K562 (cell line): ENCODE measurements around the gene CCDC106. TPM values are rescaled to one million over a fixed set of nuclear protein-coding genes. Genes with fewer than 3 reads are reported as not detected.

Experiments
- ATAC-seq: fragments of 200-7000 bp; cut with Tn5 transposase; 3 replicates; pipeline ENCODE4 v1.9.1; 2020; ENCODE audit warnings: moderate library complexity
- BruUV-seq: library from RNA; stranded (reverse); fragments of 400-500 nt; replicated peaks from 2 replicates; lab custom pipeline; 2021; lab: Mats Ljungman, UMichigan
- CTCF ChIA-PET: fragments of 300-600 bp; formaldehyde crosslinking; extraction: SDS; loops from one replicate; lab custom pipeline; 2021; ENCODE audit warnings: low intra/inter-chr PET ratio; lab: Yijun Ruan, JAX
- POLR2A ChIA-PET: fragments of 300-600, 350-650 bp; sonication (Branson Sonifier 250); formaldehyde crosslinking; extraction: SDS; loops from one replicate; lab custom pipeline; 2021; ENCODE audit warnings: antibody characterized with exemption, inconsistent platforms; lab: Yijun Ruan, JAX
- DNase-seq, 4 experiments: peaks; one replicate each; pipeline versions ENCODE4 v3.0.0 to v3.0.0-alpha.2; 2011 to 2018; ENCODE audit warnings: low spot score in 3 of 4, mixed read lengths in 3 of 4; ENCODE audit errors: extremely low read depth in 1 of 4
- FAIRE-seq: peaks from 2 replicates; lab custom pipeline; 2011; peaks lifted over from hg19 to GRCh38; lab: Jason Lieb, UNC
- H2AFZ ChIP-seq: 2 replicates; pipeline ENCODE4 v1.6.0; 2011; ENCODE audit warnings: low read depth, low read length, control low read depth, inconsistent platforms
- H3K27ac ChIP-seq: fragments of 200-600 bp; 3 replicates; pipeline ENCODE4 v1.8.0; 2011; ENCODE audit warnings: low read depth, mild to moderate bottlenecking, control low read depth, inconsistent platforms, low read length, moderate library complexity, mixed read lengths; ENCODE audit errors: extremely low read depth
- H3K27me3 ChIP-seq, 2 experiments: fragments of 300-600 bp in 1 of 2; 2 replicates in 1 of 2; 3 replicates in 1 of 2; pipeline versions ENCODE4 v1.6.0 to v1.8.0; 2011; ENCODE audit warnings: inconsistent platforms in 2 of 2, low read length in 2 of 2, mild to moderate bottlenecking in 1 of 2, mixed read lengths in 1 of 2, moderate library complexity in 1 of 2; ENCODE audit not compliant: control insufficient read depth in 2 of 2, insufficient read depth in 2 of 2
- H3K36me3 ChIP-seq: fragments of 300-600 bp; 3 replicates; pipeline ENCODE4 v1.8.0; 2011; ENCODE audit warnings: mild to moderate bottlenecking, low read length, inconsistent platforms; ENCODE audit not compliant: control insufficient read depth, insufficient read depth
- H3K4me1 ChIP-seq, 2 experiments: fragments of 200-600 bp in 1 of 2; replicated peaks in 1 of 2; 2 replicates in 1 of 2; 3 replicates in 1 of 2; pipeline versions ENCODE4 v1.5.1 to v1.8.0; 2011; ENCODE audit warnings: inconsistent platforms in 2 of 2, low read length in 2 of 2, mild to moderate bottlenecking in 1 of 2, mixed read lengths in 1 of 2, moderate library complexity in 1 of 2; ENCODE audit not compliant: control insufficient read depth in 2 of 2, insufficient read depth in 2 of 2
- H3K4me2 ChIP-seq: 2 replicates; pipeline ENCODE4 v1.6.1; 2011; ENCODE audit warnings: low read length, control low read depth, inconsistent platforms, mixed read lengths; ENCODE audit not compliant: insufficient read depth
- H3K4me3 ChIP-seq: fragments of 200-600 bp; sonication (generic), shearing (Covaris generic); 2 replicates; pipeline ENCODE4 v1.5.1; 2016; ENCODE audit warnings: control low read depth, inconsistent platforms
- H3K79me2 ChIP-seq: fragments of 200-600 bp; 3 replicates; pipeline ENCODE4 v1.8.0; 2011; ENCODE audit warnings: low read length, inconsistent platforms; ENCODE audit not compliant: control insufficient read depth, insufficient read depth
- H3K9ac ChIP-seq, 2 experiments: 2 replicates each; pipeline versions ENCODE4 v1.6.0 to v1.6.1; 2011; ENCODE audit warnings: low read depth in 2 of 2, low read length in 2 of 2, control low read depth in 1 of 2, inconsistent platforms in 1 of 2, mild to moderate bottlenecking in 1 of 2, mixed read lengths in 1 of 2; ENCODE audit not compliant: insufficient read depth in 1 of 2
- H3K9me1 ChIP-seq: one replicate; pipeline ENCODE4 v1.6.0; 2011; ENCODE audit warnings: inconsistent platforms, mild to moderate bottlenecking, low read length, moderate library complexity; ENCODE audit not compliant: control insufficient read depth, insufficient read depth
- H3K9me3 ChIP-seq: replicated peaks from 2 replicates; pipeline ENCODE4 v1.5.1; 2011; ENCODE audit warnings: low read depth, low read length, inconsistent platforms; ENCODE audit not compliant: control insufficient read depth, insufficient read depth
- H4K20me1 ChIP-seq: replicated peaks from 2 replicates; pipeline ENCODE4 v1.6.1; 2011; ENCODE audit warnings: low read length, inconsistent platforms, mixed read lengths; ENCODE audit not compliant: control insufficient read depth, insufficient read depth
- ESRRA ChIP-seq: fragments of 450-650 bp; IDR thresholded peaks from 2 replicates; pipeline ENCODE4 v1.6.1; 2014; ENCODE audit warnings: low read depth, mild to moderate bottlenecking, moderate library complexity, borderline replicate concordance
- JUND ChIP-seq, 2 experiments: IDR thresholded peaks; 2 replicates in 1 of 2; 3 replicates in 1 of 2; pipeline ENCODE4 v1.6.1; 2011; ENCODE audit warnings: borderline replicate concordance in 2 of 2, low read depth in 2 of 2, low read length in 2 of 2, improper control_type of control experiment in 1 of 2, missing biosample characterization in 1 of 2, missing genetic modification characterization in 1 of 2, missing genetic modification reagents in 1 of 2
- NUFIP1 ChIP-seq: fragments of 450-650 bp; IDR thresholded peaks from 2 replicates; pipeline ENCODE4 v1.6.1; 2018; ENCODE audit not compliant: partially characterized antibody
- POLR2H ChIP-seq: IDR thresholded peaks from 2 replicates; pipeline ENCODE4 v1.6.1; 2016; ENCODE audit warnings: missing genetic modification characterization, low read depth, mild to moderate bottlenecking, control low read depth, missing compliant biosample characterization, moderate library complexity
- RAD21 ChIP-seq, 2 experiments: fragments of 250-450 bp in 1 of 2; fragments of 450-650 bp in 1 of 2; sonication (Bioruptor Pico) in 1 of 2; formaldehyde crosslinking in 1 of 2; IDR thresholded peaks in 1 of 2; conservative IDR thresholded peaks in 1 of 2; 2 replicates each; pipeline versions ENCODE4 v1.4.0 to v1.8.0; 2020 to 2022; ENCODE audit warnings: mild to moderate bottlenecking in 2 of 2, moderate library complexity in 1 of 2
- ZFP36 ChIP-seq: fragments of 150-350 bp; IDR thresholded peaks from 2 replicates; pipeline ENCODE4 v1.6.1; 2018; ENCODE audit warnings: low read length, low read depth; ENCODE audit not compliant: partially characterized antibody
- ZNF224 ChIP-seq: sonication (generic); formaldehyde crosslinking; IDR thresholded peaks from 2 replicates; pipeline ENCODE4 v1.8.0; 2022; ENCODE audit warnings: mild to moderate bottlenecking, missing genetic modification reagents
- ZSCAN29 ChIP-seq: fragments of 450-650 bp; IDR thresholded peaks from 2 replicates; pipeline ENCODE4 v1.6.1; 2017
- WGBS: fragments of 100-300 bp; shearing (Covaris generic); methylation state at CpG from one replicate; pipeline ENCODE4 v1.1.6; 2016; ENCODE audit warnings: low coverage, mixed read lengths; ENCODE audit not compliant: insufficient coverage; ENCODE audit errors: missing lambda C conversion rate; 5-methylcytosine and 5-hydroxymethylcytosine counted together
- in situ Hi-C: fragments of 300-500 bp; cut with MboI; formaldehyde crosslinking; loops from 4 replicates; pipeline ENCODE4 v1.15.0; 2018; ENCODE audit warnings: inconsistent platforms, mixed read lengths
- intact Hi-C: fragments of 100-400 bp; cut with micrococcal nuclease; formaldehyde crosslinking; loops from 2 replicates; pipeline ENCODE4 v1.14.2; 2022
- polyA plus RNA-seq, 8 experiments: library from polyadenylated mRNA; depleted of rRNA in 4 of 8; stranded (reverse) in 5 of 8; unstranded in 3 of 8; fragments of >200 nt; fragmentation: Nextera tagmentation in 2 of 8; fragmentation: Illumina TruSeq in 1 of 8; extraction: Ambion mirVana in 2 of 8; extraction: Trizol in 1 of 8; gene quantifications; 2 replicates each; pipeline versions ENCODE4 v1.2.1 to v1.2.3, GENCODE V29; 2011 to 2014; ENCODE audit warnings: inconsistent platforms in 1 of 8, missing spikeins in 1 of 8
- total RNA-seq, 7 experiments: library from RNA; depleted of rRNA in 6 of 7; stranded (reverse); fragments of >200 nt in 6 of 7; fragmentation: Illumina TruSeq in 2 of 7; extraction: Trizol in 2 of 7; gene quantifications; 2 replicates each; pipeline versions ENCODE4 v1.2.1 to v1.2.3, GENCODE V29; 2011 to 2021; ENCODE audit warnings: low replicate concordance in 1 of 7
- TF ChIP-seq, protein P1 (sequence below): fragments of 450-650 bp; formaldehyde crosslinking; IDR thresholded peaks from 2 replicates; pipeline ENCODE4 v1.4.0; 2020; ENCODE audit warnings: mild to moderate bottlenecking, moderate library complexity
- TF ChIP-seq, protein P2 (sequence below): sonication (generic); formaldehyde crosslinking; IDR thresholded peaks from 2 replicates; pipeline ENCODE4 v1.8.0; 2022; ENCODE audit warnings: missing genetic modification reagents, mild to moderate bottlenecking, moderate library complexity, borderline replicate concordance
- TF ChIP-seq, protein P3 (sequence below): sonication (generic); formaldehyde crosslinking; IDR thresholded peaks from 2 replicates; pipeline ENCODE4 v1.8.1; 2023; ENCODE audit warnings: mild to moderate bottlenecking, missing genetic modification reagents, moderate library complexity
- TF ChIP-seq, protein P4 (sequence below): fragments of 250-450 bp; sonication (Bioruptor Pico); IDR thresholded peaks from 2 replicates; pipeline ENCODE4 v1.5.0; 2020; ENCODE audit warnings: mild to moderate bottlenecking, borderline replicate concordance

The CCDC106 gene
- total and polyA plus RNA-seq, 9 of the 15 experiments (the other 6 are each of a cell fraction or from before 2014, with no cell fraction given): 0.10 to 27.5 (median 15.0) TPM; not detected in 1

DNA sequence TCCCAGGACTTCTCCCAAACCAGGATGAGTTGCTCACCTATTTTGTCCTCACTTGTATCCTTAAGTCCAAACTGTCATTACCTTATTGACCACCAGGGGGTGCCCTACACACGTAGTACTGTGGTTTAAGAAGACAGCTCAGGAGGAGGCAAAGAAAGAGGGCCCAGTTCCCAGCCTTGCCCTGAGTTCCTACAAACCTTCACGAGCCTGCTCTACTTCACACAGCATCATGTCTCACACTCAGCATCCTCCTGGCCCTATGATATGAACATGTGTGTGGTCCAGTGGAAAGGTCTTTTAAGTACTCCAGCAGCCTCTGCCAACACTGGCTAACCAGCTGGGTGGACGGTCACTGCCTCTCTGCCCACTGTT lies 15.6 kb upstream of the CCDC106 start:
- Histone ChIP-seq H3K4me1 (peaks cover 13 to 22% of the 10 kb centered on the region in 2 experiments), H2AFZ (peak overlapping the region; percentile 86), H3K9ac (no peak overlapping the region), H3K27me3 (no peaks in the 10 kb centered on the region), H3K9me1 (no peaks in the 10 kb centered on the region), H3K4me2 (peak overlapping the region; percentile 21; the same call in 1 of the 2 replicates), H3K4me3 (no peak overlapping the region), H4K20me1 (no peaks in the 10 kb centered on the region), H3K27ac (no peak overlapping the region), H3K9me3 (0 out of 2 replicates have a peak, but pooled peaks cover 2% of the 10 kb centered on the region), H3K36me3 (no peaks in the 10 kb centered on the region), H3K79me2 (peaks cover 23% of the 10 kb centered on the region)
- peak; percentile 91 for FAIRE-seq
- peak; percentile 54 to 95 (median 60) for DNase-seq
- BruUV-seq: no TSS peak
- intact Hi-C loops: loop anchor here (1.0 to 10.0 kb wide), 2 partner anchors 177 to 488 kb away; partner anchors contain the start of gene TNNT1
- ChIA-PET POLR2A (interaction anchor here (0.5 to 2.0 kb wide), 5 partner anchors 8 to 683 kb away, joined by 3 to 12 read pairs (median 3); partner anchors contain the start of genes ZNF784 and ZNF865), CTCF (interaction anchor here (0.5 to 3.3 kb wide), 9 partner anchors 21 to 539 kb away, joined by 3 to 73 read pairs (median 5); partner anchors contain the start of genes U2AF2 and ZNF865)
- in situ Hi-C loops: loop anchor here (10.0 to 25.0 kb wide), 3 partner anchors 495 to 758 kb away; partner anchors contain the start of genes FCAR, TNNT1 and ZSCAN5A
- peak; percentile 82 for ATAC-seq
- 31% methylated on average over 3 of the region's 3 CpGs for WGBS
- TF ChIP-seq, protein P1, sequence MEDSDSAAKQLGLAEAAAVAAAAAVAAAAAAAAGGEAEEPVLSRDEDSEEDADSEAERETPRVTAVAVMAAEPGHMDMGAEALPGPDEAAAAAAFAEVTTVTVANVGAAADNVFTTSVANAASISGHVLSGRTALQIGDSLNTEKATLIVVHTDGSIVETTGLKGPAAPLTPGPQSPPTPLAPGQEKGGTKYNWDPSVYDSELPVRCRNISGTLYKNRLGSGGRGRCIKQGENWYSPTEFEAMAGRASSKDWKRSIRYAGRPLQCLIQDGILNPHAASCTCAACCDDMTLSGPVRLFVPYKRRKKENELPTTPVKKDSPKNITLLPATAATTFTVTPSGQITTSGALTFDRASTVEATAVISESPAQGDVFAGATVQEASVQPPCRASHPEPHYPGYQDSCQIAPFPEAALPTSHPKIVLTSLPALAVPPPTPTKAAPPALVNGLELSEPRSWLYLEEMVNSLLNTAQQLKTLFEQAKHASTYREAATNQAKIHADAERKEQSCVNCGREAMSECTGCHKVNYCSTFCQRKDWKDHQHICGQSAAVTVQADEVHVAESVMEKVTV (CRISPR knock-in tag): peak; percentile 71
- TF ChIP-seq ESRRA (peak; percentile 16; the same call in 1 of the 2 replicates), NUFIP1 (no peak), RAD21 (CRISPR knock-in tag; conservative IDR thresholded peaks at IDR 0.05 in 1 of 2, IDR thresholded peaks at IDR 0.05 in 1 of 2) (peak; percentile 79 to 87), JUND (IDR thresholded peaks at IDR 0.05; ENCODE audit: borderline replicate concordance, low read depth, low read length) (0 out of 2 replicates have a peak, but pooled peaks have one; percentile 26), JUND (tag; IDR thresholded peaks at IDR 0.05; ENCODE audit: borderline replicate concordance, low read depth, low read length) (no peak), ZNF224 (CRISPR knock-in tag) (no peak), POLR2H (tag) (no peak), ZFP36 (no peak), ZSCAN29 (no peak)
- TF ChIP-seq, protein P2, sequence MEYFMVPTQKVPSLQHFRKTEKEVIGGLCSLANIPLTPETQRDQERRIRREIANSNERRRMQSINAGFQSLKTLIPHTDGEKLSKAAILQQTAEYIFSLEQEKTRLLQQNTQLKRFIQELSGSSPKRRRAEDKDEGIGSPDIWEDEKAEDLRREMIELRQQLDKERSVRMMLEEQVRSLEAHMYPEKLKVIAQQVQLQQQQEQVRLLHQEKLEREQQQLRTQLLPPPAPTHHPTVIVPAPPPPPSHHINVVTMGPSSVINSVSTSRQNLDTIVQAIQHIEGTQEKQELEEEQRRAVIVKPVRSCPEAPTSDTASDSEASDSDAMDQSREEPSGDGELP: peak; percentile 15; the same call in 1 of the 2 replicates
- TF ChIP-seq, protein P3, sequence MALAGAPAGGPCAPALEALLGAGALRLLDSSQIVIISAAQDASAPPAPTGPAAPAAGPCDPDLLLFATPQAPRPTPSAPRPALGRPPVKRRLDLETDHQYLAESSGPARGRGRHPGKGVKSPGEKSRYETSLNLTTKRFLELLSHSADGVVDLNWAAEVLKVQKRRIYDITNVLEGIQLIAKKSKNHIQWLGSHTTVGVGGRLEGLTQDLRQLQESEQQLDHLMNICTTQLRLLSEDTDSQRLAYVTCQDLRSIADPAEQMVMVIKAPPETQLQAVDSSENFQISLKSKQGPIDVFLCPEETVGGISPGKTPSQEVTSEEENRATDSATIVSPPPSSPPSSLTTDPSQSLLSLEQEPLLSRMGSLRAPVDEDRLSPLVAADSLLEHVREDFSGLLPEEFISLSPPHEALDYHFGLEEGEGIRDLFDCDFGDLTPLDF (CRISPR knock-in tag): no peak
- TF ChIP-seq, protein P4, sequence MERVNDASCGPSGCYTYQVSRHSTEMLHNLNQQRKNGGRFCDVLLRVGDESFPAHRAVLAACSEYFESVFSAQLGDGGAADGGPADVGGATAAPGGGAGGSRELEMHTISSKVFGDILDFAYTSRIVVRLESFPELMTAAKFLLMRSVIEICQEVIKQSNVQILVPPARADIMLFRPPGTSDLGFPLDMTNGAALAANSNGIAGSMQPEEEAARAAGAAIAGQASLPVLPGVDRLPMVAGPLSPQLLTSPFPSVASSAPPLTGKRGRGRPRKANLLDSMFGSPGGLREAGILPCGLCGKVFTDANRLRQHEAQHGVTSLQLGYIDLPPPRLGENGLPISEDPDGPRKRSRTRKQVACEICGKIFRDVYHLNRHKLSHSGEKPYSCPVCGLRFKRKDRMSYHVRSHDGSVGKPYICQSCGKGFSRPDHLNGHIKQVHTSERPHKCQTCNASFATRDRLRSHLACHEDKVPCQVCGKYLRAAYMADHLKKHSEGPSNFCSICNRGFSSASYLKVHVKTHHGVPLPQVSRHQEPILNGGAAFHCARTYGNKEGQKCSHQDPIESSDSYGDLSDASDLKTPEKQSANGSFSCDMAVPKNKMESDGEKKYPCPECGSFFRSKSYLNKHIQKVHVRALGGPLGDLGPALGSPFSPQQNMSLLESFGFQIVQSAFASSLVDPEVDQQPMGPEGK (CRISPR knock-in tag): no peak
